Stomach (tissue), 9 donors: Measurements from ENCODE around the gene NPAS3. TPM values are rescaled to one million over a fixed set of nuclear protein-coding genes. Genes with fewer than 3 reads are reported as not detected.

Source experiments
- DNase-seq, 2 donors: peaks; one replicate each; pipeline versions ENCODE4 v3.0.0 to v3.0.0-alpha.2; 2013 to 2019
- H3K27ac ChIP-seq, 5 donors: fragments of 200-600 bp in 4 of 5; sonication (generic) in 4 of 5; one replicate each; pipeline ENCODE4 v1.5.1; 2013 to 2019; ENCODE audit warnings: mild to moderate bottlenecking in 1 of 5, moderate library complexity in 1 of 5
- H3K27me3 ChIP-seq, 3 donors: fragments of 200-600 bp; sonication (generic); one replicate each; pipeline ENCODE4 v1.5.1; 2017 to 2019; ENCODE audit warnings: mixed run types in 1 of 3
- H3K36me3 ChIP-seq, 4 donors: fragments of 200-600 bp; sonication (generic); 1 replicate in 3 of 4; 2 replicates in 1 of 4; pipeline ENCODE4 v1.5.1; 2016 to 2019
- H3K4me1 ChIP-seq, 4 donors: fragments of 200-600 bp; sonication (generic); one replicate each; pipeline ENCODE4 v1.5.1; 2016 to 2019
- H3K4me3 ChIP-seq, 4 donors: fragments of 200-600 bp; sonication (generic) in 3 of 4; one replicate each; pipeline ENCODE4 v1.5.1; 2016 to 2019; ENCODE audit warnings: mild to moderate bottlenecking in 1 of 4
- H3K9me3 ChIP-seq, 4 donors: fragments of 200-600 bp; sonication (generic); one replicate each; pipeline ENCODE4 v1.5.1; 2016 to 2019
- CTCF ChIP-seq, 7 experiments: fragments of 450-650 bp in 4 of 7; fragments of 200-600 bp in 3 of 7; sonication (generic) in 3 of 7; IDR thresholded peaks; one replicate each; pipeline ENCODE4 v1.5.1; 2016 to 2019; ENCODE audit warnings: antibody characterized with exemption in 7 of 7, control low read depth in 2 of 7, mild to moderate bottlenecking in 1 of 7
- EP300 ChIP-seq: sonication (generic); formaldehyde crosslinking; IDR thresholded peaks from one replicate; pipeline ENCODE4 v1.6.1; 2017; ENCODE audit warnings: antibody characterized with exemption
- POLR2A ChIP-seq, 4 donors: fragments of 450-650 bp; IDR thresholded peaks; one replicate each; pipeline ENCODE4 v1.6.1; 2016; ENCODE audit warnings: antibody characterized with exemption in 4 of 4, control low read depth in 2 of 4, mild to moderate bottlenecking in 1 of 4, moderate library complexity in 1 of 4
- POLR2AphosphoS5 ChIP-seq, 3 donors: sonication (generic); formaldehyde crosslinking; IDR thresholded peaks; one replicate each; pipeline ENCODE4 v1.6.1; 2016; ENCODE audit warnings: antibody characterized with exemption in 3 of 3
- WGBS, 5 donors: extraction: QIAGEN DNeasy Blood & Tissue Kit in 3 of 5; methylation state at CpG; one replicate each; pipeline versions ENCODE4 v1.1.5 to v1.1.7; 2013 to 2018; 5-methylcytosine and 5-hydroxymethylcytosine counted together
- intact Hi-C: fragments of 100-400 bp; cut with DNase I; formaldehyde crosslinking; loops from one replicate; pipeline ENCODE4 v1.15.1; 2023; ENCODE audit warnings: low total_unique reads
- polyA plus RNA-seq, 3 donors: library from polyadenylated mRNA; stranded (reverse); fragments of 200-250 nt; gene quantifications; one replicate each; pipeline ENCODE4 v1.2.3, GENCODE V29; 2013
- total RNA-seq, 5 donors: library from RNA; depleted of rRNA; stranded (reverse); fragments of >200 nt; gene quantifications; one replicate each; pipeline versions ENCODE4 v1.1.0 to v1.2.3, GENCODE V29; 2014 to 2016
- donor health status: healthy with polysubstance abuse.
- donor health status: Bipolar disorder and iron deficiency.
- donor health status: healthy.

Gene NPAS3
- total and polyA plus RNA-seq, 8 donors = under 0.01 to 7.9 (median 0.76) TPM; not detected in 1

- H3K36me3 ChIP-seq = no peaks in the 10 kb centered on the region
- H3K4me1 ChIP-seq = no peaks in the 10 kb centered on the region
- H3K27ac ChIP-seq = no peak overlapping the region
- TF ChIP-seq EP300 (no peak), CTCF (IDR thresholded peaks at IDR 0.05) (no peak), POLR2A (IDR thresholded peaks at IDR 0.05) (no peak), POLR2AphosphoS5 (IDR thresholded peaks at IDR 0.05) (no peak)
- no peaks in the 10 kb centered on the region for H3K27me3 ChIP-seq
- intact Hi-C loops = loop anchor here (10.0 kb wide), 2 partner anchors 249 to 479 kb away; no protein-coding TSS in a partner anchor
- 91 to 95% (median 93%) methylated on average over 8 of the region's 8 CpGs for WGBS, 5 donors
- no peaks in the 10 kb centered on the region for H3K9me3 ChIP-seq
- no peak overlapping the region for H3K4me3 ChIP-seq
- DNase-seq = no peak
These were observed 907.6 kb downstream of the NPAS3 start for GRCh38 chr14:33846100-33846824.

GRCh38 chr14:33847066-33847465 lies 908.4 kb downstream of the NPAS3 start:
- no peak for DNase-seq
- no peak overlapping the region for H3K4me3 ChIP-seq
- intact Hi-C loops = loop anchor here (10.0 kb wide), 2 partner anchors 248 to 478 kb away; no protein-coding TSS in a partner anchor
- H3K9me3 ChIP-seq = no peaks in the 10 kb centered on the region
- no peaks in the 10 kb centered on the region for H3K4me1 ChIP-seq
- TF ChIP-seq POLR2AphosphoS5 (IDR thresholded peaks at IDR 0.05) (no peak), CTCF (IDR thresholded peaks at IDR 0.05) (no peak), EP300 (no peak), POLR2A (IDR thresholded peaks at IDR 0.05) (no peak)
- no peak overlapping the region for H3K27ac ChIP-seq
- WGBS, 5 donors = 81 to 97% (median 94%) methylated on average over 1 of the region's 1 CpG
- H3K27me3 ChIP-seq = no peaks in the 10 kb centered on the region
- no peaks in the 10 kb centered on the region for H3K36me3 ChIP-seq

GRCh38 chr14:33848009-33848408 lies 909.3 kb downstream of the NPAS3 start:
- intact Hi-C loops = loop anchor here (10.0 kb wide), 2 partner anchors 247 to 477 kb away; no protein-coding TSS in a partner anchor
- TF ChIP-seq POLR2A (IDR thresholded peaks at IDR 0.05) (no peak), CTCF (IDR thresholded peaks at IDR 0.05) (no peak), EP300 (no peak), POLR2AphosphoS5 (IDR thresholded peaks at IDR 0.05) (no peak)
- 95 to 99% (median 96%) methylated on average over 5 of the region's 5 CpGs for WGBS, 5 donors
- no peak for DNase-seq
- H3K36me3 ChIP-seq = no peaks in the 10 kb centered on the region
- H3K27me3 ChIP-seq = no peaks in the 10 kb centered on the region
- no peak overlapping the region for H3K27ac ChIP-seq
- H3K9me3 ChIP-seq = no peaks in the 10 kb centered on the region
- H3K4me1 ChIP-seq = no peaks in the 10 kb centered on the region
- H3K4me3 ChIP-seq = no peak overlapping the region

GRCh38 chr14:33848706-33849454 lies 910.2 kb downstream of the NPAS3 start:
- Histone ChIP-seq H3K36me3 (no peaks in the 10 kb centered on the region), H3K9me3 (no peaks in the 10 kb centered on the region), H3K4me3 (no peak overlapping the region), H3K27ac (no peak overlapping the region), H3K27me3 (no peaks in the 10 kb centered on the region), H3K4me1 (no peaks in the 10 kb centered on the region)
- intact Hi-C loops = loop anchor here (10.0 kb wide), 2 partner anchors 246 to 476 kb away; no protein-coding TSS in a partner anchor
- TF ChIP-seq CTCF (IDR thresholded peaks at IDR 0.05) = peak in 5 of 7 experiments; percentile 49 to 80 (median 63)
- no peak for TF ChIP-seq EP300
- peak in 1 of 3 donors; percentile 40 for TF ChIP-seq POLR2AphosphoS5 (IDR thresholded peaks at IDR 0.05)
- peak; percentile 78 to 93 for DNase-seq
- 54 to 69% (median 59%) methylated on average over 8 of the region's 8 CpGs for WGBS, 5 donors
